HG02571 (cell line): Measurements from ENCODE around the gene FSTL4.
"Not testable (repeated sequence)": the region's sequence is repeated elsewhere in the genome, so short reads cannot be mapped to it uniquely, and the experiment has no call there.

Experiments
- ATAC-seq: cut with Tn5 transposase; IDR thresholded peaks from one replicate; pipeline ENCODE4 v1.9.1; 2021; ENCODE audit warnings: mild to moderate bottlenecking, moderate library complexity; ENCODE audit not compliant: unreplicated experiment

The FSTL4 gene

DNA sequence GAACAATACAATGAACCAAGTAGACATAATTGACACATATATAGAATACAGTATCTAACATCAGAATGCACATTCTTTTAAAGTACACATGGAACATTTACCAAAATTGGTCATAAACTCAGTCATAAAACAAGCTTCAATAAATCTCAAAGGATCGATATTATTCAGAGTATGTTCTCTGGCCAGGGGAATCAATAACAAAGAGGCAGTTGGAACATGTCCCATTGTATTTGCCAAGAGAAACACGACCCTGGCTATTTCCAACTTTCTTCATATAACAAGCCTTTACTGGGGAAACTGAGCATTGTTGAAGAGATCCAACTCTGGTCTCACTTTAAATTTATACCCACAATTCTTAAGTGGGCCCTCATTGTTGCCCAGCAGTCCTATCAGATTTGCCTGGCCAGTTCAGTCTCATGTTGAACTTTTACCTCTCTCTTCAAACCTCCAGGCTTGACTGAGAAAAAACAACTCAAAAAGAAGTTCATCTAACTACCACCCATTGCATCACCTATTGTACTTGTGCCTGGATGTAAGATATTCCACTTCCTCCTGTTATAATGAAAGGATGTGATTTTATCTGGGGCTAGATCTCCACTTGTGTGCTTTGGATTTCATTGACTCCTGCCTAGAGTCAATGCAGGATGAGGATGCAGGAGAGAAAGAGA lies 398.1 kb downstream of the FSTL4 start:
- ATAC-seq = no peak

- no peak for ATAC-seq
Observed at GRCh38 chr5:133205649-133206048, 406.7 kb downstream of the FSTL4 start.

- ATAC-seq = no peak
Observed at GRCh38 chr5:133205204-133205603, 407.1 kb downstream of the FSTL4 start.

DNA sequence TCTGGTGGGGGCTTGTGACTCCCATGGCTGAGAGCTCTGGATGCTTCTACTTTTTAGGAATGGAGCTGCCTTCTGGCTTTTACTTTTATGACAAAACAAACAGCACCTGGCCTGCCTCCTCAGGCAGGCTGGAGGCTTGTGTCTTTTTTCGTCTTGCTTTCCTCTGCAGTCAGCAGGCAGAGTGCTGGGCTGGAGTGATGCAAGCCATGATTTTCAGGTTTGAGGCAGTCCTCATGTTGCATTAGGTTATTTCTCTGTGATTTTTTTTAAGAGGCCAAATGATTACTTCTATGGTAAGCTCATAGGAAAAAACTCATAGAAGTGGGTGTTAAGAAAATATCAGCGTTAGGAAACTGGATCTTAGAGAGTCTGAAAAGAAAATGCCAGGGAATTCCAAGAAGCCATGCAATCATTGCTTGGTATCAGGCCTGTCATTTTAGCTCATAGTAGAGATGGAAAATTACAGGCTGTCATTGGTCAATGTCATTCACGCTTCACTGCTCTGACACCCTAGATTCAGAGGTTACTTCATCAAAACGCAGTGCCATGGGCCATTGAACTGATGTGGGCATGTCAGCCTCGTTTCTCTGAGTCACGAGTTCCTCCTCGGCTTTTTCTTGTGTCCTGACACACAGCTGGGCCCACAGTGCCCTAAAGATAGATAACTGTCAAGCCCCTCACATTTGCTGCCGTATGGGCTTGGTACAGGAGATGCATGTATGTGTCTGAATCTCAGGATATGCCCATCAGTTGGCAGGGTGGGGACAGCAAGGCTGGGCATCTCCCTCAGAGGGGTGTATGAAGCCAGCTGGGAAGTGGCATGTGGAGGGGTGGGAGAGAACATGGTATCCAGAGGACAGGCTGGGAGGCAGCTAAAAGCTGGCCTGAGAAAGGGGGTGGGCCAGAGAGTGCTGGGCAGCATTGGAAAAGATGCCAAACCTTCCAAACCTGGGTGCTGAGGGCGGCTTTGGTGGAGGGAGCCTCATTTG lies 408.7 kb downstream of the FSTL4 start:
- ATAC-seq = no peak

GRCh38 chr5:133202066-133202665 lies 410.2 kb downstream of the FSTL4 start:
- no peak for ATAC-seq

- ATAC-seq = no peak
Observed at GRCh38 chr5:133201310-133201709, 411.0 kb downstream of the FSTL4 start.

DNA sequence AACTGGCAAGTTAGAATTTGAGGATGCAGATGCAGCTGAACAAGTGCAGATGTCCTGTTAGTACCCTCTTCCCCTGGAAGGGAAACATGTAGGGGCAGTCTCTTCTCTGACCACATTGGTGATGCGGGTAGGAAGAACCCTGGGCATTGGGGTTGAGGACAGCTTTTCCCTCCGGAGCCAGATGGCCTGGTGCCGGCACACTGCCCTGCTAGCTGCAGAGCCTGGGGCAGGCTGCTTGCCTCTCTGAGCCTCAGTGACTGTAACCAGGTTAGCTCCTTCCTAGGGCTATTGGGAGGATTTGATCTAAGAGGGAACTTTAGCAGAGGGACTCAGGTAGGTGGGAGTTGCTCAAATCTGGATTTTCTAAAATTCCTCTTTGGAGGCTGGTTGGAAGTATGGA lies 412.1 kb downstream of the FSTL4 start:
- ATAC-seq = no peak

- no peak for ATAC-seq
Observed at GRCh38 chr5:133199417-133200178, 412.7 kb downstream of the FSTL4 start.

DNA sequence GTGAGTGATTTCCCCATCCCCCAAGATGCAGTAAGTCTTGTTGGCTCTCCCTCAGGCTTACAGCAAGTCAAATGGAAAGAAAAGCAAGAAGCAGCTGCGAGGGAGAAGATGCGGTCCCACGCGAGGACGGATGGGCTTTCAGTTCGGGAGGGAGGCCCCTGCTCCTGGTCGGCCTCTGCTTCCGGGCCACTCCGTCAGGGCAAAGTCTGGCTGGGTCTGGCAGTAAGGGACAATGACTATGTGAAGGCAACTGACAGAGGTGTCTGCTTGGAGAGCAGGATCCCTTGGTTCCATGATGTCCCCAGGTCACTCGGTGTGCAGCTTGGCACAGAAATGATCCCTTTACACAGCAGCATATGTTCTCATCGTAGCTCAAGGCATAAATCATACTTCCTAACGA lies 413.8 kb downstream of the FSTL4 start:
- ATAC-seq = no peak

DNA sequence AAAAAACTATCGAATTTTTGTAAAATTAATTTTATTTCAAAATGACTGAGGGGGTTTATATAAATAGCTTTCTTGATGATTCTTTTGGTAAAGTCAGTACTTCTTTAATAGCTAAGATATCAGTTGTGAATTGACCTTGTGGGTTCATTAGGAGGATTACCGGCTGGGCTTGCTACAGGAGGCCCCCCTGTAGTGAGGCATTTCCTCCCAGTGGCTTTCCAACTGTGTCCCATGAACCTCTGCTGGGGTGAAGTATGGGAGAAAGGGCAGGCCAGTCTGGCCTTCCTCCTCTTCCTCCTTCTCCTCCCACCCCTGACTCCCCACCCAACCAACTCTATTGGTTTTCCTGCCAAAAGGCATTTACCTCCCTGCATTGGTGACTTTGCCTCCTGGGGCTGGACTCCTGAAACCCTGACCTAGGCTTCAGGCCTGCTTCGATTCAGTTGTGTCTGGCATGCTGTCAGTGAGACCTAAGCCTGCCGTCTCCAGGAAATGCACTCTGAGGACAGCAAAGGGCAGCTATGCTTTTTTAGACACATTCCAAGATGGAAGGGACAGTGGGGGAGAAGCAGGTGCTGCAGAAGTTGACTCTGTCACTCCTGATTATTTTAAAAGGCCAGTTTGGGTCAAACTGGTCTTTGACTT lies 415.8 kb downstream of the FSTL4 start:
- ATAC-seq = no peak

- no peak for ATAC-seq
Observed at GRCh38 chr5:133195250-133195649, 417.1 kb downstream of the FSTL4 start.

DNA sequence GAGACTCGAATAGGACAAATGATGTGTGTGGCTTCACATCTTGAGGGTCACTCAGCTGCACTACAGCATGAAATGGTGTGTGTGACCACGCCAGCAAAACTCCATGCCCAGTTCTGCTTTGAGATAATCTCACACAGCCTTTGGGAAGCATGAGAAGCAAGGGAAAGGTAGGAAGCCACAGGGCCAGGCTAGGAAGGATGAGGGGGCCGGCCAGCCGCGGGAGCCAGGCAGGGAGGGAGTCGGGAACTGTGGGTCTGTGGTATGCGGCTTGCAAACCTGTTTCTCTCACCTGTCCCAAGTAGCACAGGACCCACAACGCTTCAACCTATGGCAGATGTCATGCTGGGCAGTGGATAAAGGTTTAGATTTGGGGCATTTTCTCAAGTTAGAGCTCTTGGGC lies 418.5 kb downstream of the FSTL4 start:
- no peak for ATAC-seq

GRCh38 chr5:133192716-133193115 lies 419.6 kb downstream of the FSTL4 start:
- ATAC-seq = no peak

DNA sequence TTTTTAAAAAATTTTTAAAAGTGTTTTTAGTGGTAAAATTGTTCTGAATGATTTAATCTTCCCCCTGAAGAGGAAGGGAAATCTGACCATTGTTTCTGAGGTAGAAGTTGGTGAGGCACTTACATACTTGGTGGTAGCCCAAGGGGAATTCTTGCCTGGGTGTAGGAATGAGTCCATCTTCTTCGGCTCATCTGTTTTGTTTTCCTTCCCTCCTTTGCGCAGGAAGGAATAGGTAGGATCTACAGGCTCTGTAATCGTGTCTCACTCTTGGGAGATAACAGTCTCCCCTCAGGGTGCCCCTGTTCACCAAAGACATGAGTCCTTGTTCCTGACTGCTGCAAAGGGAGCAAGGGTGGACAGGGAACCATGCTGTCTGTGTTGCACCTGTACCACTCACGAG lies 422.5 kb downstream of the FSTL4 start:
- no peak for ATAC-seq

DNA sequence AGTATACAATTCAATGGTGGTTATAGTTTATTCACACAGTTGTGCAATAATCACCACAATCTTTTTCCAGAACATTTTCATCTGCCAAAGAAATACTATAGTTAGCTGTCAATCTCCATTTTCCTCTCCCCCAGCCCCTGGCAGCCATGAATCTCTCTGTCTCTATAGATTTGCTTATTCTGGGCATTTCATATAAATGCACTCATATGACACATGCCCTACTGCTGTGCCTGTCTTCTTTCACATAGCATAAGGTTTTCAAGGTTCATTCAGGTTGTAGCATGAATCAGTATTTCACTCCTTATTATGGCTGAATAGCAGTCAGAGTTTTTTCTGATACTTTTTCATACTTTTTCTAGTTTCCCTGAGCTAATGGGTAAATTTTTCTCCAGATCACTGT lies 432.9 kb downstream of the FSTL4 start:
- ATAC-seq = no peak

GRCh38 chr5:133170756-133171387 lies 441.5 kb downstream of the FSTL4 start:
- not testable (repeated sequence) for ATAC-seq

- ATAC-seq = no peak
Observed at GRCh38 chr5:133164759-133165158, 447.6 kb downstream of the FSTL4 start.

- ATAC-seq = no peak
Observed at GRCh38 chr5:133163839-133164238, 448.5 kb downstream of the FSTL4 start.

DNA sequence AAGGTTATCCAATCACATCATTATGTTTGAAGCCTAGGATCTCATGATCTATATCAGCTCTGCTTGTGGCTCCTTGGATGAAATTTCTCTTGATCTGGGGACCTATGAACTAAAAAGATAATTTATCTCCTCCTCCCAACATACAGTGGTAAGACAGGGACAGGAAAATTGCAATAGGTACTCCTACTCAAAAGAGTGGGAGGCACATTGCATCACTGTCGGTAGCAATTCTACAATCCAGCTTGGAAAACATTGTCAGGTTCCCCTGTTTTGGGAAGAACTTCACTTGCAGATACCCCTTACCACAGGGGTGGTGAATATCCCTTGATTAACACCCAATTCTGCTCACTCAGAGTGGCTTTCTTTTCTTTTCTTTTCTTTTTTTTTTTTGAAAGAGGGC lies 452.8 kb downstream of the FSTL4 start:
- ATAC-seq = no peak
